OCI-LY7 (cell line): ENCODE data around the gene LCN2.

ENCODE experiments used
- EZH2phosphoT487 ChIP-seq: fragments of 200-600 bp; sonication (generic); IDR thresholded peaks from 2 replicates; pipeline ENCODE4 v1.6.1; 2018; ENCODE audit warnings: low read depth, borderline replicate concordance, mild to moderate bottlenecking, mixed run types, antibody characterized with exemption, low read length, moderate library complexity, mixed read lengths
- TF ChIP-seq, protein P1 (sequence below): fragments of 200-600 bp; sonication (generic); conservative IDR thresholded peaks from 2 replicates; pipeline ENCODE4 v1.5.1; 2014; ENCODE audit warnings: mild to moderate bottlenecking, antibody characterized with exemption, low read length, moderate library complexity, mixed read lengths

DNA sequence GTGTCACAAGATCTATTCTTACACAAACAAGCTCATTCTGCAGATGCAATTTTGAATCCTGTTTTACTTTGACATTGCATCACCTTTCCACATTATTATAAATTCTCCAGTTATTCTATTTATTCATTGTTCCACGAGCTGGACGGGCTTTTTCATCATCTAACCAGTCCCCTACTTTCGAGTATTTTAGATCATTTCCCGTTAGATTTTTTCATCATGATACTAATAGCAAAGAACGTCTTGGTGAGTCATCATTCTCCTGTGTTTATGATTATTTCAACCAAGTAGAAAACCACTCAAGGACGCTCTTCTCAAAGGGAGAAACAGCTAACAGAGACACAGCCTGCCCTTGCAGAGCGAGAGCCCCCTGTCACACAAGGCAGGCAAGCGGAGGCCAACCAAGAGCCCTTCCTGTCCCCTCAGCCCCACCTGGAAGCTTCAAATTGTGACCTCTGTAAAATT is 25.9 kb downstream of the LCN2 start:
- TF ChIP-seq, protein P1, sequence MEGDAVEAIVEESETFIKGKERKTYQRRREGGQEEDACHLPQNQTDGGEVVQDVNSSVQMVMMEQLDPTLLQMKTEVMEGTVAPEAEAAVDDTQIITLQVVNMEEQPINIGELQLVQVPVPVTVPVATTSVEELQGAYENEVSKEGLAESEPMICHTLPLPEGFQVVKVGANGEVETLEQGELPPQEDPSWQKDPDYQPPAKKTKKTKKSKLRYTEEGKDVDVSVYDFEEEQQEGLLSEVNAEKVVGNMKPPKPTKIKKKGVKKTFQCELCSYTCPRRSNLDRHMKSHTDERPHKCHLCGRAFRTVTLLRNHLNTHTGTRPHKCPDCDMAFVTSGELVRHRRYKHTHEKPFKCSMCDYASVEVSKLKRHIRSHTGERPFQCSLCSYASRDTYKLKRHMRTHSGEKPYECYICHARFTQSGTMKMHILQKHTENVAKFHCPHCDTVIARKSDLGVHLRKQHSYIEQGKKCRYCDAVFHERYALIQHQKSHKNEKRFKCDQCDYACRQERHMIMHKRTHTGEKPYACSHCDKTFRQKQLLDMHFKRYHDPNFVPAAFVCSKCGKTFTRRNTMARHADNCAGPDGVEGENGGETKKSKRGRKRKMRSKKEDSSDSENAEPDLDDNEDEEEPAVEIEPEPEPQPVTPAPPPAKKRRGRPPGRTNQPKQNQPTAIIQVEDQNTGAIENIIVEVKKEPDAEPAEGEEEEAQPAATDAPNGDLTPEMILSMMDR = no peak
- no peak for TF ChIP-seq EZH2phosphoT487
